Nephron progenitor cell (in vitro differentiated cells): ENCODE data around the gene RAVER2.
A peak's percentile ranks its signal among the peaks of the same experiment; 100 is the strongest.

Experiments
- DNase-seq: peaks from one replicate; pipeline ENCODE4 v3.0.0; 2021
- H3K27ac Mint-ChIP-seq: 2 replicates; pipeline ENCODE4 v1.8.0; 2021; ENCODE audit warnings: mild to moderate bottlenecking, moderate library complexity, mixed read lengths
- H3K27me3 Mint-ChIP-seq: 2 replicates; pipeline ENCODE4 v1.8.0; 2021; ENCODE audit warnings: mild to moderate bottlenecking, low read depth, mixed read lengths; ENCODE audit not compliant: poor library complexity
- H3K36me3 Mint-ChIP-seq: 2 replicates; pipeline ENCODE4 v1.8.0; 2021; ENCODE audit warnings: low read depth, mixed read lengths
- H3K4me1 Mint-ChIP-seq: 2 replicates; pipeline ENCODE4 v1.8.0; 2021; ENCODE audit warnings: mixed read lengths
- H3K4me3 Mint-ChIP-seq: 2 replicates; pipeline ENCODE4 v1.8.0; 2021; ENCODE audit warnings: mild to moderate bottlenecking, moderate library complexity, mixed read lengths
- H3K9me3 Mint-ChIP-seq: 2 replicates; pipeline ENCODE4 v1.8.0; 2021; ENCODE audit warnings: mild to moderate bottlenecking, moderate library complexity, mixed read lengths
- TF ChIP-seq, protein P1 (sequence below): fragments of 200-600 bp; sonication (generic); IDR thresholded peaks from 2 replicates; pipeline ENCODE4 v1.5.0; 2021; ENCODE audit warnings: antibody characterized with exemption

The RAVER2 gene

DNA sequence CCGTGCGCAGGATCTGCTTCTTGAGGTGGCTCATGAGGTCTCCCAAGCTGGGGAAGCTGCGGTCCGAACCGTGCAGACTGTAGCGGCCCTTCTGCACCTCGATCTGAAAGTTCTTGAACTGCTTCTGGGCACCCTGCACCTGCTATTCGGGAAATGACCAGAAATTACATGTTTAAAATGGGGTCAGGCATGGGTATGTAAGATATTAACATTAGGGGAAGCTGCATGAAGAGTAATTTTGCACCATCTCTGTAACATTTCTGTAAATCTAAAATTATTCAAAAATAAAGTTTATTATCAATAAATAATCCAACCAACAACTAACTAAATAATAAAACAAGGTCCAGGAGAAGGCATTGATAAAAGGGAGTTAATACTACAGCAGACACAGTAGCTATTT, 110.7 kb downstream of the RAVER2 start:
- H3K4me1 Mint-ChIP-seq: peaks cover 8% of the 10 kb centered on the region
- H3K27me3 Mint-ChIP-seq: peaks cover 2% of the 10 kb centered on the region
- H3K27ac Mint-ChIP-seq: no peak overlapping the region
- H3K36me3 Mint-ChIP-seq: peaks cover 47% of the 10 kb centered on the region
- no peak for DNase-seq
- H3K9me3 Mint-ChIP-seq: no peaks in the 10 kb centered on the region
- H3K4me3 Mint-ChIP-seq: no peak overlapping the region
- TF ChIP-seq, protein P1, sequence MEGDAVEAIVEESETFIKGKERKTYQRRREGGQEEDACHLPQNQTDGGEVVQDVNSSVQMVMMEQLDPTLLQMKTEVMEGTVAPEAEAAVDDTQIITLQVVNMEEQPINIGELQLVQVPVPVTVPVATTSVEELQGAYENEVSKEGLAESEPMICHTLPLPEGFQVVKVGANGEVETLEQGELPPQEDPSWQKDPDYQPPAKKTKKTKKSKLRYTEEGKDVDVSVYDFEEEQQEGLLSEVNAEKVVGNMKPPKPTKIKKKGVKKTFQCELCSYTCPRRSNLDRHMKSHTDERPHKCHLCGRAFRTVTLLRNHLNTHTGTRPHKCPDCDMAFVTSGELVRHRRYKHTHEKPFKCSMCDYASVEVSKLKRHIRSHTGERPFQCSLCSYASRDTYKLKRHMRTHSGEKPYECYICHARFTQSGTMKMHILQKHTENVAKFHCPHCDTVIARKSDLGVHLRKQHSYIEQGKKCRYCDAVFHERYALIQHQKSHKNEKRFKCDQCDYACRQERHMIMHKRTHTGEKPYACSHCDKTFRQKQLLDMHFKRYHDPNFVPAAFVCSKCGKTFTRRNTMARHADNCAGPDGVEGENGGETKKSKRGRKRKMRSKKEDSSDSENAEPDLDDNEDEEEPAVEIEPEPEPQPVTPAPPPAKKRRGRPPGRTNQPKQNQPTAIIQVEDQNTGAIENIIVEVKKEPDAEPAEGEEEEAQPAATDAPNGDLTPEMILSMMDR: no peak

DNA sequence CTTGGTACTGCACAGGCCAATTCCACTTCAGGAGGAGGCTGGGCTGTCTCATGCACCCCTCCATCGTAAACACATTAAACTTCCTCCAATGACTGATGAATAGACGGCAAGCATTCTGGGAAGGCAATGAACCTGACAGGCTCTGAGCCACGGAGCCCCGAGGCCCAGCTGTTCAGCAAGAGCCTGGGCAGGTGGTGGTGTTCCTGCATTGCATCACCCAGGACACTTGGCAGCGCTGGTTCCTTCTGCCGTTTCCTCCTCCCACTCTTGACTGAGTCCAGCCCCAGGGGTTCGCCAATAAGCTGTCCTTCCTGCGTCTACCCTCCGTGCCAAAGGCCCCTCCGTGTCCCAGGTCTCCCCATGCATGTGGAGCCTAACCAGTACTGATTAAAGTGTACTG, 111.7 kb downstream of the RAVER2 start:
- peaks cover 8% of the 10 kb centered on the region for H3K4me1 Mint-ChIP-seq
- DNase-seq: no peak
- peaks cover 46% of the 10 kb centered on the region for H3K36me3 Mint-ChIP-seq
- TF ChIP-seq, protein P1: no peak
- H3K27me3 Mint-ChIP-seq: peaks cover 2% of the 10 kb centered on the region
- no peak overlapping the region for H3K27ac Mint-ChIP-seq
- H3K9me3 Mint-ChIP-seq: no peaks in the 10 kb centered on the region
- H3K4me3 Mint-ChIP-seq: no peak overlapping the region

DNA sequence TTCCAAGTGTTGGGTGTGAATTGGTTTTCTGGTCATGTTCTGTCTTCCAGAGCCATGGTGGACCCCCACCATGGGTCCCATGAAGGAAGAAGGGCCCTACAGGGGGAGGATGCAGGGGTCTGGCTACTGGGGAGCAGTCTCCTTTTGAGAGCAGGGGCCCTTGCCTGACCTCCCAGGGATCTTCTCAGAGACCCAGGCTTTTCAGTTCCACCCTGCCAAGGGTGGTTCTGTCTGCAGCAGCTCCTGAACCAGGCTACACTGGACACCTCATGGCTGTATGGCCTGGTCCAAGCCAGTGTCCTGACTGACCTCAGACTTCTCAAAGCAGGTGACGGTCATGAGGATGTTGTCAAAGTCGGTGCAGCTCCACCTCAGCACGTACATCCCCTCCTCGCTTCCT, 112.5 kb downstream of the RAVER2 start:
- Mint-ChIP-seq H3K27me3 (peaks cover 2% of the 10 kb centered on the region), H3K27ac (no peak overlapping the region), H3K4me1 (peaks cover 8% of the 10 kb centered on the region), H3K9me3 (no peaks in the 10 kb centered on the region), H3K4me3 (no peak overlapping the region), H3K36me3 (peaks cover 41% of the 10 kb centered on the region)
- no peak for DNase-seq
- TF ChIP-seq, protein P1: no peak

DNA sequence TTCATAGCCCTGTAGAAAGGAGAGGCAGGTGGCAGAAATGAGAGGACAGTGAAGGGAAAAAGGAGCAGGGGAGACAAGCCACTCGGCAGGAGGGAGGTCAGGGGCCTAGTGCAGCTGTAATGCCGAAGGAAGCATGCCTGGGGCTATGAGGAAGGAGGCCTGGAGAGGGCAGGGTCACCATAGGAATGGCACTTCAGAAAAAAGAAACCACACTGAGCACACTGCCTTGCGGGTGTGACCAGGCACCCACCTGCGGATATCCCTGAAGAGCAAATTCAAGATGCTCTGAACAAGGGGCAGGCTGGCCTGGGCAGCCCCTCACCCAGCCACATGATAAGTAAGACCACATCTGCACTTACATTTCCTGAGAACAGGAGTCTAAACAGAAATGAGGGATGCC, 116.7 kb downstream of the RAVER2 start:
- peak; percentile 36 for DNase-seq
- H3K27ac Mint-ChIP-seq: no peak overlapping the region
- no peaks in the 10 kb centered on the region for H3K9me3 Mint-ChIP-seq
- H3K4me1 Mint-ChIP-seq: peaks cover 3% of the 10 kb centered on the region
- H3K36me3 Mint-ChIP-seq: peaks cover 46% of the 10 kb centered on the region
- H3K4me3 Mint-ChIP-seq: no peak overlapping the region
- TF ChIP-seq, protein P1: peak; percentile 15
- no peaks in the 10 kb centered on the region for H3K27me3 Mint-ChIP-seq

DNA sequence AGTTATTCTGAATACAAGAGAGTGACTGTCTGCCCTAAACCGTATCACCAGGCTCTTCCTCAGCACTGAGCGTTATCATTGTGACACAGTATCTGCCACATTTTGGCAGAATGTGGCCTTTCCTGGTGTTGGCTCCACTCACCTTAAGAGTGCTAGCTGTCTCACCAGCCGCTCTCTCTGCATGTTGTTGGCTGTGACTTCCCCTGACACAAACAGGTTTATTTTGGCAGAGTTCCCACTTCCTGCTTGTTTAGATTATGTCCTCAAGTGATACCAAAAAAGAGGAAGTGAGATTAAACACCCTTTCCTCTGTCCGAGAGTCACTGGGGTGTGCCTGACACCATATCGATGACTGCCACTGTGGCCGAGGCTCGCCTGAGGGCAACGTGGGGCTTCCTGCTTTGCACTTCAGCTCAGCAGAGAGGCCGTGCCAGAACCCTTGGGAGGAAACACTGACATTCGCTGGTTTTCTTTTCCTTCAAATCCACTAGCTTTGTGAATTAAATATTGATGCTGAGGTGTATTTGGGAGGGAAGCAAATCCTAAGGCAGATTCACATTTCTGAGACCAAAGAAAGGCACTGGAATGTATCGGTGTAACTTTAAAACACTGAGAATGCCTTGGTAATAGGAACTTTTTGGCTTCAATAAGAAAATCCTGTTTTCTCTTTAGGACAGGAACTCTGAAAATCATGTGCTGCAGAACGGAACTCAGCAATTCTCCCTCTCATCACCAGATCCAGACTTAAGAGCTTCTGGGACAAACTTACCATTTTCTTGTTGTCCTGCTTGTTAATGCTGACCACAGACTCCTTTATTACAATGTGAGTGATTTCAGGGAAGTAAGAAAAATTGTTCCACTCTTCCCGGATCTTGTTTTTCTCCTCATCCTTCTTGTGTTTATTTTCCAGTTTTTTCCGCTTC, 119.4 kb downstream of the RAVER2 start:
- no peak for DNase-seq
- Mint-ChIP-seq H3K27ac (no peak overlapping the region), H3K36me3 (peaks cover 36% of the 10 kb centered on the region), H3K4me1 (no peaks in the 10 kb centered on the region), H3K9me3 (no peaks in the 10 kb centered on the region), H3K4me3 (no peak overlapping the region), H3K27me3 (no peaks in the 10 kb centered on the region)
- TF ChIP-seq, protein P1: no peak
